ENCODE measurements around the gene AUTS2. TPM values are rescaled to one million over a fixed set of nuclear protein-coding genes. Genes with fewer than 3 reads are reported as not detected.

AUTS2 gene
- total and polyA plus RNA-seq, 2 experiments from 2014 or later: 32.0 to 91.0 TPM

- Histone ChIP-seq H3K4me2 (peak overlapping the region; percentile 13), H3K36me3 (ENCODE audit: insufficient read depth) (no peaks in the 10 kb centered on the region), H3K9me2 (ENCODE audit: insufficient read depth) (no peaks in the 10 kb centered on the region), H3K27ac (ENCODE audit: low read depth) (no peak overlapping the region; the same call in 1 of the 2 replicates), H4K20me1 (replicated peaks; ENCODE audit: insufficient read depth) (no peaks in the 10 kb centered on the region), H3K4me3 (no peak overlapping the region), H2AFZ (no peak overlapping the region), H3K4me1 (ENCODE audit: insufficient read depth) (peaks cover 38% of the 10 kb centered on the region), H3K79me2 (replicated peaks; ENCODE audit: insufficient read depth) (no peaks in the 10 kb centered on the region), H3F3A (replicated peaks; ENCODE audit: low read depth) (no peaks in the 10 kb centered on the region), H3K27me3 (ENCODE audit: insufficient read depth) (no peaks in the 10 kb centered on the region)
- H3K27me3 Mint-ChIP-seq (ENCODE audit: insufficient read depth, low read depth, poor library complexity): peaks cover 12% of the 10 kb centered on the region
- ATAC-seq (peak; percentile 67), DNase-seq (ENCODE audit: low spot score) (peak; percentile 32)
- no peak overlapping the region for H3K4me3 Mint-ChIP-seq
- TF ChIP-seq CTCF (conservative IDR thresholded peaks at IDR 0.05; ENCODE audit: low read depth in 2 of 2) (no peak), STAT1 (IDR thresholded peaks at IDR 0.05; ENCODE audit: unreplicated experiment) (no peak), EZH2 (IDR thresholded peaks at IDR 0.05; ENCODE audit: low read depth, unreplicated experiment) (no peak), NANOG (IDR thresholded peaks at IDR 0.05; ENCODE audit: borderline replicate concordance) (no peak), REST (IDR thresholded peaks at IDR 0.05; ENCODE audit: unreplicated experiment) (no peak), ZNF462 (CRISPR knock-in tag; IDR thresholded peaks at IDR 0.05) (no peak), POLR2AphosphoS5 (IDR thresholded peaks at IDR 0.05; ENCODE audit: low read depth) (no peak), ZNF114 (CRISPR knock-in tag; IDR thresholded peaks at IDR 0.05) (no peak)
- no peaks in the 10 kb centered on the region for H3K36me3 Mint-ChIP-seq (ENCODE audit: low read depth)
- peak overlapping the region; percentile 26 for H3K27ac Mint-ChIP-seq
- peaks cover 61% of the 10 kb centered on the region for H3K4me1 Mint-ChIP-seq
- no peaks in the 10 kb centered on the region; the same call in 2 of the 3 replicates for H3K9me3 Mint-ChIP-seq
Observed at GRCh38 chr7:69654849-69655707, 56.8 kb downstream of the AUTS2 start.

Data from GM23338 (cell line).